ENCODE results near the gene LPCAT1.

DNA sequence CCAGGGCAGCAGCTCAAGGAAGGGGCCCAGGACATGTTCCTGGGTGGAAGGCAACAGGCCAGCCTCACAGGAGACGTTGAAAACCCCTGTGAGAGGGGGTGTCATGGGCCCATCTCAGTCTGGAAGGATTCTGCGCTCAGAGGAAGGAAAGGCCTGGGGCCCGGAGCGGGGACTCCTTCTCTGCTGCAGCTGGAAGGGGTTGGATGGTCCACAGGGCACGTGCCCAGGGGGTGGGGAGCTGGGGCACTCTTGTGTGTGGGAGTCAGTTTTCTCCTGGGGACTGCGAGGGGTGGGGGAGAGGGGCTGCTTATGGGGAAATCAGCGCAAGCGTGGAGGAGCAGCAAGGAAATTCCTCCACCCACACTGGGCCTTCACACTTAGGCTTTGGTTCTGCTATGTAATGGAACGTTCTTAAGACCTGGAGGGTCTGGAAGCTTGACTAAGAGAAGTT, 2.9 kb upstream of the LPCAT1 start:
- TF ChIP-seq IKZF1 (conservative IDR thresholded peaks at IDR 0.05): no peak
- TF ChIP-seq MEF2A (IDR thresholded peaks at IDR 0.05; ENCODE audit: insufficient read depth, low read depth, low read length): no peak
- TF ChIP-seq CTCF (IDR thresholded peaks at IDR 0.05 in 2 of 3, conservative IDR thresholded peaks at IDR 0.05 in 1 of 3; ENCODE audit: control insufficient read depth in 2 of 3, extremely low read depth in 1 of 3, insufficient read depth in 1 of 3, low read depth in 3 of 3, low read length in 3 of 3): no peak
- no peak for TF ChIP-seq EP300 (IDR thresholded peaks at IDR 0.05; ENCODE audit: borderline replicate concordance in 1 of 2, control insufficient read depth in 1 of 2, low read depth in 2 of 2, low read length in 2 of 2)
- TF ChIP-seq EZH2 (IDR thresholded peaks at IDR 0.05; ENCODE audit: borderline replicate concordance, control insufficient read depth, low read depth, low read length): no peak
- TF ChIP-seq JUND (IDR thresholded peaks at IDR 0.05; ENCODE audit: low read depth, low read length): no peak
- TF ChIP-seq GABPA (IDR thresholded peaks at IDR 0.05; ENCODE audit: low read depth): no peak
- no peak for TF ChIP-seq IKZF2 (IDR thresholded peaks at IDR 0.05)
- TF ChIP-seq, protein P1, sequence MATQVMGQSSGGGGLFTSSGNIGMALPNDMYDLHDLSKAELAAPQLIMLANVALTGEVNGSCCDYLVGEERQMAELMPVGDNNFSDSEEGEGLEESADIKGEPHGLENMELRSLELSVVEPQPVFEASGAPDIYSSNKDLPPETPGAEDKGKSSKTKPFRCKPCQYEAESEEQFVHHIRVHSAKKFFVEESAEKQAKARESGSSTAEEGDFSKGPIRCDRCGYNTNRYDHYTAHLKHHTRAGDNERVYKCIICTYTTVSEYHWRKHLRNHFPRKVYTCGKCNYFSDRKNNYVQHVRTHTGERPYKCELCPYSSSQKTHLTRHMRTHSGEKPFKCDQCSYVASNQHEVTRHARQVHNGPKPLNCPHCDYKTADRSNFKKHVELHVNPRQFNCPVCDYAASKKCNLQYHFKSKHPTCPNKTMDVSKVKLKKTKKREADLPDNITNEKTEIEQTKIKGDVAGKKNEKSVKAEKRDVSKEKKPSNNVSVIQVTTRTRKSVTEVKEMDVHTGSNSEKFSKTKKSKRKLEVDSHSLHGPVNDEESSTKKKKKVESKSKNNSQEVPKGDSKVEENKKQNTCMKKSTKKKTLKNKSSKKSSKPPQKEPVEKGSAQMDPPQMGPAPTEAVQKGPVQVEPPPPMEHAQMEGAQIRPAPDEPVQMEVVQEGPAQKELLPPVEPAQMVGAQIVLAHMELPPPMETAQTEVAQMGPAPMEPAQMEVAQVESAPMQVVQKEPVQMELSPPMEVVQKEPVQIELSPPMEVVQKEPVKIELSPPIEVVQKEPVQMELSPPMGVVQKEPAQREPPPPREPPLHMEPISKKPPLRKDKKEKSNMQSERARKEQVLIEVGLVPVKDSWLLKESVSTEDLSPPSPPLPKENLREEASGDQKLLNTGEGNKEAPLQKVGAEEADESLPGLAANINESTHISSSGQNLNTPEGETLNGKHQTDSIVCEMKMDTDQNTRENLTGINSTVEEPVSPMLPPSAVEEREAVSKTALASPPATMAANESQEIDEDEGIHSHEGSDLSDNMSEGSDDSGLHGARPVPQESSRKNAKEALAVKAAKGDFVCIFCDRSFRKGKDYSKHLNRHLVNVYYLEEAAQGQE (IDR thresholded peaks at IDR 0.05; ENCODE audit: low read depth, low read length): no peak
- no peak for TF ChIP-seq ATF7 (IDR thresholded peaks at IDR 0.05; ENCODE audit: low read depth)
- no peak for TF ChIP-seq RFX5 (IDR thresholded peaks at IDR 0.05; ENCODE audit: low read depth, low read length)
- TF ChIP-seq MAX (IDR thresholded peaks at IDR 0.05; ENCODE audit: low read depth, low read length): no peak
- no peak for TF ChIP-seq CEBPB (IDR thresholded peaks at IDR 0.05; ENCODE audit: borderline replicate concordance in 1 of 2, low read depth in 2 of 2, low read length in 2 of 2)
- no peak for TF ChIP-seq SP1 (IDR thresholded peaks at IDR 0.05; ENCODE audit: low read depth, low read length)
